Measurements from ENCODE around the gene BPIFB3. TPM values are rescaled to one million over a fixed set of nuclear protein-coding genes. Genes with fewer than 3 reads are reported as not detected.
"Not testable (repeated sequence)": the region's sequence is repeated elsewhere in the genome, so short reads cannot be mapped to it uniquely, and the experiment has no call there.

BPIFB3 gene
- total RNA-seq, 1 donor from 2014 or later, result not detected

DNA sequence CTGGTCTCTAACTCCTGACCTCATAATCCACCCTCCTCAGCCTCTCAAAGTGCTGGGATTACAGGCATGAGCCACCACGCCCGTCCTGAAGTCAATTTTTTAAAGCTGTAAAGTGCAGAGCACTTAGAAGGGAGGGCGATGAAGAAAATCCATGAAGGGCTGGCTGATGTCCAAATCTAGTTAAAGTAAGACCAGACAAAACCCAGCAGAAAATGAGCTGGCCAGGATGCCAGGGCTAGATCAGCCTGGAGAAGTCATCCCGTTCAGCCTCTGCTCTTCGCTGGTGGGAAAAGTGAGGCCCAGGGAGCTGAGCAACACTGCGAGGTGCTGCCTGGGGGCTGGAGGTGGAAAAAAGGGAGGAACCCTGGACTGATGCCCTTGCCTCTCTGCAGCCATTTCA, 28.8 kb downstream of the BPIFB3 start:
- DNase-seq (ENCODE audit: low spot score), result no peak
- peak; percentile 23 for ATAC-seq

DNA sequence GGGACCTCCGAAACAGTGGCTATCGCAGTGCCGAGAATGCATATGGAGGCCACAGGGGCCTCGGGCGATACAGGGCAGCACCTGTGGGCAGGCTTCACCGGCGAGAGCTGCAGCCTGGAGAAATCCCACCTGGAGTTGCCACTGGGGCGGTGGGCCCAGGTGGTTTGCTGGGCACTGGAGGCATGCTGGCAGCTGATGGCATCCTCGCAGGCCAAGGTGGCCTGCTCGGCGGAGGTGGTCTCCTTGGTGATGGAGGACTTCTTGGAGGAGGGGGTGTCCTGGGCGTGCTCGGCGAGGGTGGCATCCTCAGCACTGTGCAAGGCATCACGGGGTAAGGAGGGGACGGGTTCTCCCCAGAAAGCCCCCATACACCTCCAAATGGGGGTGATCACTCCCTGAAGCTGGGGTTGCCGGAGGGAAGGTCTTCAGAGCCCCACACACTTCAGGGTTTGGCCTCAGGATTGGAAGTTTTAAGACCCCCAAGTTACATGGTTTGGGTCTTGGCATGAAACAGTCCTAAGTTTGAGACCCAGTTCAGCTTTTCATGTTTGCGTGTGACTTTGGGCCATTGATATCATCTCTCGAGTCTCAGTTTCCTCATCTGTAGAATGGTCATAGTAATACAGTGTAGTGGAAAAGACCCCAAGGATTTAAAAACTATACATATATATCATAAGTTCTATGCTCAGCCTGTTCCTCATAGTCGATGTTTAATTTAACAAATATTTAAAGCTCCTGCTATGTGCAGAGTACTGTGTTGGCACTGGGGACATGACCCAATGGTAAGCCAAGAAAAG, 30.0 kb downstream of the BPIFB3 start:
- no peak for ATAC-seq
- no peak for DNase-seq (ENCODE audit: low spot score)

DNA sequence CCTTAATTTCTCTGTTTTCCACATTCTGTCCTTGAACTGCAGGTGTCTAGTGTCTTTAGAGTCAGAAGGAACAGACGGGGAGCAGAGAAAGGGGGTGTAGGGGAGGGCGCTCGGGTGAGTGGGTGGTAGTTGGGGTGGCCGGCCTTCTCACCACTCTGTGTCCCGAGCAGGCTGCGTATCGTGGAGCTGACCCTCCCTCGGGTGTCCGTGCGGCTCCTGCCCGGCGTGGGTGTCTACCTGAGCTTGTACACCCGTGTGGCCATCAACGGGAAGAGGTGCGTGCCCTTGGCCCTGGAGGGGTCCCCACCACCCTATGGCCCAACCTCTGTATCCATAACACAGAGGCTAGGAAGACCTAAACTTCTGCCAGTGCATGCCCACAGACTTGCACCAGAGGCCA, 31.0 kb downstream of the BPIFB3 start:
- ATAC-seq (no peak), DNase-seq (ENCODE audit: low spot score) (no peak)

DNA sequence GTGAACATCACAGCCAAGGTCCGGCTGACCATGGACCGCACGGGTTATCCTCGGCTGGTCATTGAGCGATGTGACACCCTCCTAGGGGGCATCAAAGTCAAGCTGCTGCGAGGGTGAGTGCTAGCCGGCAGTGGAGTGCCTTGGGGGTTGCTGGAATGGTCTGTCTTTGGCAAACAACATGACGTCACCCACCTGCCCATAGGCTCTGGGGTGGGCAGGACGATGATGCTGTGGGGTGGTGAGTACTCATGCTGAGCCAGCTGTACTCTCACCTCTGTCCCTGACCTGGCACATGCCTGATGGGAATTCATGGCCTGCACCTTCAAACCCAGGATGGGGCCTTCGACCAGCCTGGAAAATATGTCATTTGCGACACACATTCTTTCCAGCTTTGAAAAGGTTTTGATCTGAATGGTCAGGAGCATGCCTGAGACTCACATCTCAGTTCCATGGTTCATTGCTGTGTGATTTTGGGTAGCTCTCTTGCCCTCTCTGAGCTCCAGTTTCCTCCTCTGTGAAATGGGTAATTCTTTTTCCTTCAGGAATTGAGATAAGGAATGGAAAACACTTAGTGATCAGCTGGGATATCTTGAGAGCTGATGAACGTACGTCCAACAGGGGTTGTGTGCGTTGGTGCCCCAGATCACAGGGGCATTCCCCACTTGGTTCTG, 32.5 kb downstream of the BPIFB3 start:
- no peak for ATAC-seq

DNA sequence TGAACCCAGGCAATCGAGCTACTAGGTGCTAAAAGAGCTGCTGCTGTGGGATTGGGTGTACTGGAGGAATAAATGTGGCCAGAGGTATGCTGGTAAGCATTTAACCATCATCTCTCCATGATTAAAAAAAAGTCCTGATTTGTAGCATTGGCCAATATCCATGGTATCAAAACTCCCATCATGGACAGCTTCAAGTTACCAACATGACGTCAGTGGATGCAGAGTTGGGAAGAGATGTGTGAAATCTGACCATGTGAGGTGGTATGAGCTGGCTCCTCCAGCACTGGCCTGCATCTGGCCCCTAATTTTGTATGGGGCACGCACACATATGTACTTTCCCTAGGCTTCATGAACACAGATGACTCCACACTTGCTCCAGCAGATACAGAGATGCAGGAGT, 37.4 kb downstream of the BPIFB3 start:
- no peak for DNase-seq (ENCODE audit: low spot score)
- no peak for ATAC-seq

More for the DNA sequence above, 32.5 kb downstream of the BPIFB3 start:
- DNase-seq (ENCODE audit: low spot score), result no peak

DNA sequence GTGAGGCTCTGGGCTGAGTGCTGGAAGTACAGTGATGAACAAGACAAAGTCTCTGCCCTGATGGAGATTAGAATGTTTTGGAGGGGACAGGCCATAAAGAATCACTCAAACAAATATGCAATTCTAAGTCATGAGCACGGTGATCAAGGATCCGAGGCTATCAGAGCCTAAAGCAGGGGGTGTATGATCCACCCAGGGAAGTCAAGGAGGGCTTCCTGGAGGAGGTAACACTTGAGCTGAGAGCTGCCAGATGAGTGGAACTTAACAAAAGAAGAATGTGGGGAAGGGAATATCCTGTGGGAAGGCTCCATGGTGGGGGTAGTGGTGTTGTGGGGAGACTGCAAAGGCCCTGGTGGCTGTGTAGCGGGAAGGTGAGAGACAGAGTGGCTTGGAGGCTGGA, 38.0 kb downstream of the BPIFB3 start:
- DNase-seq (ENCODE audit: low spot score) (no peak), ATAC-seq (no peak)

DNA sequence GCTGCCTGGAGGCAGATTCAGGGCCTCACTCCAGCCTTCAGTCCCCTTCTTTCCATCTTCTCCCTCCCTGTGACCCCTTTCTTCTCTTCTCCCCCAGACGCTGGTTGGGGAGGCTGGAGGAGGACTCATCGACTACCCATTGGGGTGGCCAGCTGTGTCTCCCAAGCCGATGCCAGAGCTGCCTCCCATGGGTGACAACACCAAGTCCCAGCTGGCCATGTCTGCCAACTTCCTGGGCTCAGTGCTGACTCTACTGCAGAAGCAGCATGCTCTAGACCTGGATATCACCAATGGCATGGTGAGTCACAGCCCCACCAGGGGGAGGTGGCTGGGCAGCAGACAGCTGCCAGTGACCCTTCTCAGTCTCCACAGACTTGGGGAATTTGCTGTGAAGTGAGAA, 38.7 kb downstream of the BPIFB3 start:
- no peak for ATAC-seq
- DNase-seq (ENCODE audit: low spot score), result no peak

DNA sequence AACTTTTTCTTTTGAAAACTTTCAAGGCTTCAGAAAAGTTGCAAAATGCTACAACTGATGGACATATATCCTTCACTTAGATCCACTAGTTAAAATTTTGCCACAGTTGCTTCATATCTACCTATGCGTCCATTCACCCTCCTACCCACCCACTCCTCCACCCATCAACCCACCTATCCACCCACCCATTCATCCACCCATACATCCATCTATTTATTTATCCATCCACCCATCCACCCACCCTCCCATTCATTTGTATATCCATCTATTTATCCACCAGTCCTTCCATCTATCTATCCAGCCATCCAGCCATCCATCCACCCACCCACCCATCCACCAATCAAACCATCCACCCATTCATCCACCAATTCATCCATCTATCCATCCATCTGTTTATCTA, 39.4 kb downstream of the BPIFB3 start:
- ATAC-seq, result no peak
- DNase-seq (ENCODE audit: low spot score), result no peak

DNA sequence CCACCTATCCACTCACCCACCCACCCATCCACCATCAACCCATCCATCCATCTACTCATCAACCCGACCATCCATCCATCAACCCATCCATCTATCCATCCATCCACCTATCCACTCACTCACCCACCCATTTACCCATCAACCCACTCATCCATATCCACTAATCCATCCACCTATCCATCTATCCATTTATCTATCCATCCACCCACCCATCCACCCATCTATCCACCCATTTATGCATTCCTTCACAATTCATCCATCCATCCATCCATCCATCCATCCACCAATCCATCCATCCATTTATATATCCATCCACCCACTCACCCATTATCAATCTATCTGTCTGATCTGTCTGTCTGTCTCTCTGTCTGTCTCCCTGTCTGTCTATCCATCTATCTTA, 39.9 kb downstream of the BPIFB3 start:
- DNase-seq (ENCODE audit: low spot score), result no peak
- no peak for ATAC-seq

DNA sequence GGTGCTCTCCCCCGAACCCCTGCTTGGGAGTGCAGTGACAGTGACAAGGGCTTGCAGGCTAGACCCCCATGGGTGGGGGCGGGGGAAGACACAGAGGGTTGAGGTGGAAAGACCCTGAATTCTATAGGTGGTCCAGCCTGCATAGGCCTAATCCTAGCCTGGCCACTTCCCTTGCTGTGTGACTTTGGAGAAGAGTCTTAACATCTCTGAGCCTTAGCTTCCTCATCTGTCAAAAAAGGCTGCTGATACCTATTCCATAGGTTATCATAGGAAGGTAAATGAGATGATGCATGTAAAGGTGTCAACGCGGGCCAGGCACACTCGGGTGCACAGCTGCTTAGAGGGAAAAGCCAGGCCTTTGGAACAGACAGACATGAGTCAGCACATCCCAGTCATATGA, 41.5 kb downstream of the BPIFB3 start:
- ATAC-seq (no peak), DNase-seq (ENCODE audit: low spot score) (no peak)

DNA sequence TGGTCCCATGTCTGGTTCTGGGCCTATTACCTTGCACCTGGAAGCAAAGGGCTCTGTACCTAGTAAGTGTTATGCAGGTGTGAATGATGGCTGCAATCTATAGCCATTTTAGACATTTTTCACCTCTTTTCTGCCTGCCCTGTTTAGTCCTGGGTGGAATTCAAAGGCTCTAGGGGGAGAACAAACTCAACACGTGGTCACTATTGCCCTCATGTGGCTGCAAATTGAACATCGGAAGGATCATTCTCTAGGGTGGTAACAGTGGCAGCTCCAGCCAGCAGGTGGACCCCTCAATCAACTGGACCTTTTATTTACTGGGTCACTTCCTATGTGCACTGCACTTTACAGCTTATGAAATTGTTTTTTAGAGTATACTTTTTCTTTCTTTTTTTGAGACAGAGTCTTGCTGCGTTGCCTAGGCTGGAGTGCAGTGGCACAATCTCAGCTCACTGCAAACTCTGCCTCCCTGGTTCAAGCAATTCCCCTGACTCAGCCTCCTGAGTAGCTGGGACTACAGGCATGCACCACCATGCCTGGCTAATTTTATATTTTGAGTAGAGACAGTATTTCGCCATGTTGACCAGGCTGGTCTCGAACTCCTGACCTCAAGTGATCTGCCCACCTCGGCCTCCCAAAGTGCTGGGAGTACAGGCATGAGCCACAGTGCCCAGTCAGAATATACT, 42.3 kb downstream of the BPIFB3 start:
- ATAC-seq (peak; percentile 99), DNase-seq (ENCODE audit: low spot score) (peak; percentile 59)

DNA sequence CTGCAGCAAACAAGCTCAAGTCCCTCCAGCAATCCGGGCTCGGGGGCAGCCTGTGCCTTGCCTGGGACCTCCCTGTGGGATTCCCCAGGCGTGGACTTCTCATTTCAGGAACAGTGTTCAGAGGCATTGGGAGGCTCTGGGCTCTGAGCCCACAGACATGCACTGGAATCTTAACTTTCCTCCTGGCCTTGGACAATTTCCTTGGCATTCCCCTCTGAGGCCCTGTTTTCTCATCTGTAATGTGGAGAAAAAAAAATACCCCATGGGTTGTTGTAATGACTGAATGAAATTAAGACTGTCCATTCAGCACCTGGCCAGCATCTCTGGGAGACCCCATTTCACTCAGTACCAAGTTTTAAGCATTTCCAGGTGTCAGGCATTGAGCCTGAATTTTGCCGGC, 43.3 kb downstream of the BPIFB3 start:
- ATAC-seq, result no peak
- DNase-seq (ENCODE audit: low spot score), result no peak

DNA sequence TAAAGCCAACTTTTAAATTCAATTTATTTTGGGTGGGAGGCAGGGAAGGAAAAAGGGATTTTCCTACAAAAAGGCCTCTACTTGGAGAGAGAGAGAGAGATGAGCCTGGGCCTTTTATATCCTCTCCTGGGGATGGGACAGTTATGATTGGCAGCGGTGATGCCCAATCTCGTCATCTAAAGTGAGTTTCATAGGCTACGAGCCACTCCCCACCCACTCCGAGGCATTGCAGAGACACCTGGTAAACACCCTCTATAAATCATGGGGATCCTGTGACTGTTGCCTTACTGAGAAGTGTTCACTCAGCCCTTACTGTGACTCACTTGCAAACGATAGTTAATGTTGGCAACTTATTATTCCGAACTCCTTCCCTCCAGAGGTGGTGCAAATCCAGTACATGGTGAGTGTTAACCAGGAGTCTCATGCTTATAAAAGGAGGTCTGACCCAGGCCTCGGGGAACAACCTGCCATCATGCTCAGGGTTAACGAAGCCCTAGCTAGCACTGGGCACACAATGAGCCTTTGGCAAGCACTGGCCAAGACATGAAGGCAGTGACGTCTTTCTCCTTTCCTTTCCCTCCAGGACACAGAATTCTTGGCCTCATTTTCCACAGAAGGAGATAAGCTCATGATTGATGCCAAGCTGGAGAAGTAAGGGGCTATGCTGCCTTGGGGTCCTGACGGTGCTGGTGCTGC, 46.3 kb downstream of the BPIFB3 start:
- DNase-seq (ENCODE audit: low spot score) (no peak), ATAC-seq (no peak)

DNA sequence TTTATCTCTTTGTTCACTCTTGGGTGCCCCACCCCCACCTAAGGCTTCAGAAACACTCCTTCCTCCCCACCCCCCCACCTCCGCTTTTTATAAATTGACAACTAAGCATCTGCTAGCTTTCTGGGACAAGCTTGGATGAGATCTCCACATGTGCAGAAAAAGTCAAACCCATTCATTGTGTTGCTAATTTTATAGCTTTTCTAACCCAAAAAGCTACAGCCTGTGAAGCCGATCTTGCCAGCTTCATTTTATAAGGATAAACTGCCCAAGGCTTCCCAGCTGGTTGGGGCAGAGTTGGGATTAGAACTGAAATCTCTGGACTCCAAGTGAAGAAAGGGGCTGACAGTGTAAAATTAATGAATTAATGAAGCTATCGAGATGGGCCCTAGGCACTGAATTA, 49.9 kb downstream of the BPIFB3 start:
- ATAC-seq, result no peak
- no peak for DNase-seq (ENCODE audit: low spot score)

DNA sequence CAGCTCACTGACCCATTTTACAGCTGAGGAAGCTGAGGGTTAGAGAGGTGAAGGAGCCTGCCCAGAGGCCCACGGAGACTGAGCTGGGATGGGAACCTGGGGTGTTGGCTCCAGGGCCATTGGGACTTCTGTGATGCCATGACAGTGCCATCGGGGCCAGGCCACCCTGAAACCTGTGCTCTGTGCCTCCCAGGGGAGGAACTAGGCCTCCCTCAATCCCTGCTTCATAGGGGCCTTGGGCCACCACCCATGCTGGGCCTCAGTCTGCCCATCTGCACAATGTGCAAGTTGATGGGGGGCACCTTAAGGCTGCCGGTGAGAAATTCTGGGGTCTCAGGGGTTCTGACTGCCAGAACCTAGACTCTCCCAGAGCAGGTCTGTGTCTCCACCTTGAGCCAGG, 50.6 kb downstream of the BPIFB3 start:
- DNase-seq (ENCODE audit: low spot score) (no peak), ATAC-seq (no peak)

DNA sequence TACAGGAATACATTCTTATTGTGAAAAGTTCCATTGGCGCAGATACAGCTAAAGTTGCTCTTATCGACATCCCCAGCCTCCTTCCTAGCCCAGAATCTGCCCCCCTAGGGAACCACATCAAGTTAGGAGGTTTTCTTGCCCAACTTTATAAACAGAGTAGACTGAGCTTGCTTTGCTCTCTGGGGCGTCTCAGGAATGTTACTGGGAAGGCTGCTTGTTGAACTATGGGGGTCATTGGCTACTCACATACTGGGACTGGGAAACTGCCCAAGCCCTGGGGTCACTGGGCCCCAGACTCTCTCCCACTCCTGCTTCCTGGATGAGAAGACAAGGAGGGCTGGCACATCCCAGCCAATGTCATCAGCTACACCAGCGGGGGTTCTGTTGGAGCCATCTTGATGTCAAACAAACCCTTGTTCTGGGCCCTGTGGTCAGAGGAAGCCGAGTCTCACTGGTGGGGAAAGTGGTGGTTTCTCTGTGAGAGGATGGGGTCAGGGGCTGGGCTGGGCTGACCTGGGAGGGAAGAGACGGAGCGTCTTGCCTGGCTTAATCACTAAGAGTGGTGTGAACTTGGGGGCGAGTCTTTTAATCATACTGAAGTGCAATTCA, 51.7 kb downstream of the BPIFB3 start:
- ATAC-seq, result no peak
- no peak for DNase-seq (ENCODE audit: low spot score)

DNA sequence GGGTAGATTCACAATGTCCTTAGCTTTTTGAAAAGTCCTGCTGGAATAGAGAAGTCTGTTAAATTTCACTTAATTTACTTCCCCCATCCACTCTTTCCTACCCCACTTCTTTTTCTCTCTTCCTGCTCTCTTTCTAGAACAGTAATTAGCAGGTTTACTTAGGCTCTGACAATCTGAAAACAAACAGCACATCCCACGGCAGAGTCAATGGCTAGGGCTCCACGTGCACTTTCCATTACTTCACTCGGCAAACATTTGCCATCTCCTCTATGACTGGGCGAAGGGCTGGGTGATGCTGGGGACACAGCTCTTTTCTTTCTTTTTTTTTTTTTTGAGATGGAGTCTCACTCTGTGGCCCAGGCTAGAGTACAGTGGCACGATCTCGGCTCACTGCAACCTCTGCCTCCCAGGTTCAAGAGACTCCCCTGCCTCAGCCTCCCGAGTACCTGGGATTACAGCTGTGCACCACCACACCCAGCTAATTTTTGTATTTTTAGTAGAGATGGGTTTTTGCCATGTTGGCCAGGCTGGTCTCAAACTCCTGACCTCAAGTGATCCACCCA, 52.4 kb downstream of the BPIFB3 start:
- ATAC-seq; DNase-seq (ENCODE audit: low spot score): not testable (repeated sequence)

DNA sequence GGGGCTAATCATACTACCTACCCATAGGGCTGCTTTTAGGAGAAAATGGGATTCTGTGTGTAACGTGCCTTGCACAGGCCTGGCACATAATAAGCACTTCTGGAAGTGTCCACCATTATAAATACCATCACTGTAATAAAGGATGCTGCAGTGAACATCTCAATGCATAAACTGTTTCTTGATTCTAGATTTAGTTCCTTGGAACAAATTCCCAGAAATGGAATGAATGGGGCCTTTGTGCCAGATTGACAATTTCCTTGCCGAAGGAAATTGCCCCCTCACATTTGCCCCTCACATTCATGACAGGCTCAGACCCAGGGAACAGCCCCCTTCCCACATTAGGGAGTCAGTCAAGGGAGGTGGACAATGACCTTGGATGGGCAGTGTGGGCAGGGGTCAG, 55.0 kb downstream of the BPIFB3 start:
- no peak for ATAC-seq
- no peak for DNase-seq (ENCODE audit: low spot score)

DNA sequence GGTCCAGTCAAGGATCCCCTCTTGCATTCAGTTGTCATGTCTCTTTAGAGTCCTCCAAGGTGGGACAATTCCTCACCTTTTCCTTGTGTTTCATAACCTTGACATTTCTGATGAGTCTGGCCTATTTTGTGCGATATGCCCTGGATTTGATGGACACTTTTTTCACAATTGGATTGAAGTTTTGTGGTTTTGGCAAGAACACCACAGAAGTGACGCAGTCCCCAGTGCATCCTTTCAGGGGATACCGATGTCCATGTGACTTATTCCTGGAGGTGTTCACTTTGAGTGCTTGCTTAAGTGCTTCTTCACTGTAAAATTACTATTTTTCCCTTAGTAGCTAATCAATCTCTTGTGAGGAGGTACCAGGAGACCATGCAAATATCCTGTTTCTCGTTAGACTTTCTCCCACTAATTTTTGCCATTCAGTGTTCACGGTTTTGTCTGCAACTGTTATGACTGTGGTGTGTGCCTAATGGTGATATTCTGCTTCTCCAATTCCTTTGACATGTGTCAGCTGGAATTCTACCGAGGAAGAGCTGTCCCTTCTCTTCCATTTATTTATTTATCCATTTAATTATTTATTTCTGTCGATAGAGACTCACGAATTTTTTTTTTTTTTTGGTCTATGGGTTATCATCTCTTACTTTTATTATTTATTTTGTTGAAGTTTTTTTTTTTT, 56.6 kb downstream of the BPIFB3 start:
- ATAC-seq (no peak), DNase-seq (ENCODE audit: low spot score) (no peak)

DNA sequence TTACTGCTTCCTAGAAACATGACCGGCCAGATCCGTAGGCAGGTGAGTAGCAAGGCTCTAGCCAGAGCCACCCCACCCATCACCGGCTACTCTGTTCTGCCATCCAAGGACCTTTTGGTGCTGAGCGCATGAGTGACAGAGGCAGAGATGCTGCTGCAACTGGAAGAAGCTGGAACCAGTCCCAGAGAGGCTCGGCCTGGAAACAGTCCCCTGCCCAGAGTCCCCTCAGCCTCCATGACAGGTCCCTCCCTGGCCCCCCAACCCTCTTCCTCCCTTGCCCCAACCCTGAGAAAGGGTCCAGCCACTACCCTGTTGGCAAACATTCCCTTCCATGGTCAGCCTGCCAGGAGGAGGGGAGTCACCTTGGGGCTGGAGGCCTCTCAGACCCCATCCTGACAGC, 57.6 kb downstream of the BPIFB3 start:
- DNase-seq (ENCODE audit: low spot score) (no peak), ATAC-seq (no peak)

Measured in left lobe of liver (tissue), 2 donors.